Activated gamma-delta T cell treated with anti-CD3 and anti-CD28 coated beads, Interleukin-2, amount 50 U/mL, for 16 hours (primary cell): Measurements from ENCODE around the gene TSSK6.

ENCODE experiments used
- DNase-seq: peaks from one replicate; pipeline ENCODE4 v3.0.0-alpha.2; 2020; ENCODE audit warnings: low read depth

Gene TSSK6

DNA sequence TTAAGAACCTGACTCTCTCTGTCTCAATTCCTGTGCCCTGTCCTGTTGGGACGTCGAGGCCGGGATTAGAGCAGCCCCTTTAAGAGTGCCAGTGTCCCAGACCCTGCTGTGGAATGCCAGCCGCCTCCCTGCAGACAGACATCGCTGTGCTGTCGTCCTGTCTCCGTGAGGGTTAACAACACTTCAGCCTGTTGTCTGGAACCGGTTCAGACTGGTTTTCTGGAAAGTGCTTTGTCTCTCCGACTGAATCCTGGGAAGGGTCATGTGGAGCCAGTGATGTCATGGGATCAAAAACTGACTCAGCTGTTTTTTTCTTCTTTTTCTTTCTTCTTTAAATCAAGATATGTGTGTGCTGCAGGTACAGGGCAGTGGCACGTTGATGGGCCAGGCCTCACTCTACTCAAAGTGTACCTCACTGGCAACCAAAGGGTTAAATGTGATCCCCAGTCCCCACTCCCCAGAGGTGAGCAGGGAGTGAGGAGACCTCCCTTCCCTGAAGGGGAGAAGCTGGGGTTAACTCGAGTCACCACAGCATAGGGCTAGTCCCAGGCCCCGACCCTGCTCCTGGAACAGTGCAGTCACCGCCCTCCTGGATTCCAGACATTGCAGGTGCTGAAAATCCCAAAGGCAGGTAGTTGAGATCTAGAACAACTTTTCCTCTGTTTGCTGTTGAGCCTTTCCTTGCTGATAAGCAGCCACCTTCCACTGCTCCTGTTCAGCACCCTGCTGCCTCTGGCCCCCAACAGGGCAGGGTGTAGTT, 50.8 kb downstream of the TSSK6 start:
- no peak for DNase-seq
